BJ (cell line): ENCODE data around the gene PCSK2. TPM values are rescaled to one million over a fixed set of nuclear protein-coding genes. Genes with fewer than 3 reads are reported as not detected.

Experiments
- CTCF ChIA-PET: fragments of 350-600 bp; formaldehyde crosslinking; extraction: SDS; loops from one replicate; lab custom pipeline; 2021; ENCODE audit warnings: antibody characterized with exemption, inconsistent platforms; lab: Yijun Ruan, JAX
- POLR2A ChIA-PET: fragments of 300-600 bp; sonication (Branson Sonifier 250); formaldehyde crosslinking; extraction: SDS; loops from one replicate; lab custom pipeline; 2021; ENCODE audit warnings: antibody characterized with exemption; lab: Charles Lee
- DNase-seq: peaks from one replicate; pipeline ENCODE4 v3.0.0-alpha.2; 2011; ENCODE audit warnings: low read depth
- H3K27me3 ChIP-seq: 2 replicates; pipeline ENCODE4 v1.6.0; 2011; ENCODE audit warnings: low read length; ENCODE audit not compliant: control insufficient read depth, insufficient read depth
- H3K36me3 ChIP-seq: 2 replicates; pipeline ENCODE4 v1.5.1; 2011; ENCODE audit warnings: low read length; ENCODE audit not compliant: control insufficient read depth, insufficient read depth
- H3K4me3 ChIP-seq: 2 replicates; pipeline ENCODE4 v1.5.1; 2011; ENCODE audit warnings: low read depth, mild to moderate bottlenecking, control low read depth, low read length
- CTCF ChIP-seq: IDR thresholded peaks from 2 replicates; pipeline ENCODE4 v1.5.1; 2011; ENCODE audit warnings: low read depth, mild to moderate bottlenecking, control low read depth, inconsistent platforms, low read length, moderate library complexity; ENCODE audit not compliant: insufficient read depth
- polyA plus RNA-seq: library from polyadenylated mRNA; depleted of rRNA; stranded (reverse); fragments of >200 nt; gene quantifications from 2 replicates; pipeline ENCODE4 v1.2.3, GENCODE V29; 2011

PCSK2 gene
- polyA plus RNA-seq, 1 experiment = not detected

GRCh38 chr20:17427638-17428037 lies 200.8 kb downstream of the PCSK2 start:
- CTCF ChIA-PET = interaction anchor here (12.9 kb wide), 1 partner anchor 623 kb away, joined by 338 read pairs; no protein-coding TSS in a partner anchor
- POLR2A ChIA-PET = no interaction called here

GRCh38 chr20:17430125-17430950 lies 203.5 kb downstream of the PCSK2 start:
- no peaks in the 10 kb centered on the region for H3K36me3 ChIP-seq
- ChIA-PET POLR2A (no interaction called here), CTCF (interaction anchor here (0.7 to 12.9 kb wide), 10 partner anchors 10 to 626 kb away, joined by 3 to 338 read pairs (median 6); no protein-coding TSS in a partner anchor)
- no peak for TF ChIP-seq CTCF
- no peaks in the 10 kb centered on the region for H3K27me3 ChIP-seq
- no peak overlapping the region for H3K4me3 ChIP-seq
- DNase-seq = no peak

More at GRCh38 chr20:17427638-17428037, 200.8 kb downstream of the PCSK2 start:
- no peaks in the 10 kb centered on the region for H3K27me3 ChIP-seq
- no peak for DNase-seq
- H3K4me3 ChIP-seq = no peak overlapping the region
- no peaks in the 10 kb centered on the region for H3K36me3 ChIP-seq
- TF ChIP-seq CTCF = no peak

- Histone ChIP-seq H3K4me3 (no peak overlapping the region), H3K36me3 (no peaks in the 10 kb centered on the region), H3K27me3 (no peaks in the 10 kb centered on the region)
- CTCF ChIA-PET = interaction anchor here (0.6 to 12.9 kb wide), 15 partner anchors 9 to 639 kb away, joined by 3 to 338 read pairs (median 4); no protein-coding TSS in a partner anchor
- POLR2A ChIA-PET = interaction anchor here (0.5 kb wide), 1 partner anchor 67 kb away, joined by 5 read pairs; no protein-coding TSS in a partner anchor
- TF ChIP-seq CTCF = peak; percentile 84
- DNase-seq = no peak
These were observed 205.0 kb downstream of the PCSK2 start for GRCh38 chr20:17431621-17432364.

GRCh38 chr20:17436664-17437063 lies 209.8 kb downstream of the PCSK2 start:
- no peak for DNase-seq
- Histone ChIP-seq H3K4me3 (no peak overlapping the region), H3K27me3 (no peaks in the 10 kb centered on the region), H3K36me3 (no peaks in the 10 kb centered on the region)
- CTCF ChIA-PET = interaction anchor here (0.8 to 12.9 kb wide), 3 partner anchors 11 to 632 kb away, joined by 3 to 338 read pairs (median 5); no protein-coding TSS in a partner anchor
- no peak for TF ChIP-seq CTCF
- POLR2A ChIA-PET = no interaction called here

GRCh38 chr20:17437251-17437650 lies 210.4 kb downstream of the PCSK2 start:
- Histone ChIP-seq H3K36me3 (no peaks in the 10 kb centered on the region), H3K27me3 (no peaks in the 10 kb centered on the region), H3K4me3 (no peak overlapping the region)
- ChIA-PET CTCF (interaction anchor here (0.8 to 12.9 kb wide), 2 partner anchors 69 to 633 kb away, joined by 3 to 338 read pairs; no protein-coding TSS in a partner anchor), POLR2A (no interaction called here)
- TF ChIP-seq CTCF = no peak
- no peak for DNase-seq
